Measurements from ENCODE around the gene TMPRSS4. TPM values are rescaled to one million over a fixed set of nuclear protein-coding genes. Genes with fewer than 3 reads are reported as not detected.

The TMPRSS4 gene
- total and polyA plus RNA-seq, 2 of the 13 experiments (the other 11 are each of a cell fraction or from before 2014, with no cell fraction given) = 0.32 TPM; not detected in 1

- TF ChIP-seq ATF6 (CRISPR knock-in tag; conservative IDR thresholded peaks at IDR 0.05) = no peak
- TF ChIP-seq SIX4 (CRISPR knock-in tag; IDR thresholded peaks at IDR 0.05) = no peak
- TF ChIP-seq REST (IDR thresholded peaks at IDR 0.05; ENCODE audit: borderline replicate concordance in 1 of 2, low read depth in 1 of 2, low read length in 2 of 2) = 0 out of 4 replicates have a peak, but pooled peaks of 1 of the 2 experiments have one; percentile 39
- peak; percentile 83 for TF ChIP-seq ISL2 (CRISPR knock-in tag; IDR thresholded peaks at IDR 0.05)
- TF ChIP-seq TOPORS (CRISPR knock-in tag; IDR thresholded peaks at IDR 0.05) = no peak
- TF ChIP-seq ARNTL (CRISPR knock-in tag; IDR thresholded peaks at IDR 0.05) = no peak
- peak; percentile 79 for TF ChIP-seq GFI1 (CRISPR knock-in tag; IDR thresholded peaks at IDR 0.05; ENCODE audit: borderline replicate concordance)
- 0 out of 2 replicates have a peak, but pooled peaks have one; percentile 56 for TF ChIP-seq PHF21A (CRISPR knock-in tag; IDR thresholded peaks at IDR 0.05)
- no peak for TF ChIP-seq RELA (CRISPR knock-in tag; IDR thresholded peaks at IDR 0.05)
- TF ChIP-seq ZKSCAN8 (CRISPR knock-in tag; IDR thresholded peaks at IDR 0.05; ENCODE audit: borderline replicate concordance) = peak; percentile 55; the same call in 1 of the 2 replicates
- TF ChIP-seq CEBPB (IDR thresholded peaks at IDR 0.05; ENCODE audit: borderline replicate concordance, low read depth, low read length) = peak; percentile 11; the same call in 1 of the 2 replicates
- TF ChIP-seq GMEB2 (CRISPR knock-in tag; IDR thresholded peaks at IDR 0.05; ENCODE audit: low read depth) = no peak
- TF ChIP-seq CEBPG (CRISPR knock-in tag; IDR thresholded peaks at IDR 0.05) = peak; percentile 72
- no peak for TF ChIP-seq ZNF720 (CRISPR knock-in tag; IDR thresholded peaks at IDR 0.05)
- TF ChIP-seq TFAP4 (IDR thresholded peaks at IDR 0.05; ENCODE audit: borderline replicate concordance, low read depth) = no peak
- no peak for TF ChIP-seq CENPBD1 (CRISPR knock-in tag; IDR thresholded peaks at IDR 0.05; ENCODE audit: borderline replicate concordance, low read depth)
- TF ChIP-seq ZNF383 (CRISPR knock-in tag; IDR thresholded peaks at IDR 0.05; ENCODE audit: borderline replicate concordance) = no peak
- 0 out of 2 replicates have a peak, but pooled peaks have one; percentile 20 for TF ChIP-seq ZNF121 (CRISPR knock-in tag; IDR thresholded peaks at IDR 0.05)
- TF ChIP-seq PAX8 (CRISPR knock-in tag; IDR thresholded peaks at IDR 0.05; ENCODE audit: borderline replicate concordance) = no peak
- TF ChIP-seq RBM39 (IDR thresholded peaks at IDR 0.05; ENCODE audit: low read depth, low read length, poor library complexity, severe bottlenecking) = no peak
- peak; percentile 77 for TF ChIP-seq RCOR2 (CRISPR knock-in tag; IDR thresholded peaks at IDR 0.05)
- no peak for TF ChIP-seq RAD51 (IDR thresholded peaks at IDR 0.05; ENCODE audit: borderline replicate concordance)
- TF ChIP-seq MBD4 (IDR thresholded peaks at IDR 0.05; ENCODE audit: borderline replicate concordance, low read length) = no peak
Measured at GRCh38 chr11:118095967-118096367, 19.1 kb downstream of the TMPRSS4 start (continued).

Data from HepG2 (cell line).